Left cardiac atrium (tissue), 4 donors: ENCODE results near the gene TTC19. TPM values are rescaled to one million over a fixed set of nuclear protein-coding genes. Genes with fewer than 3 reads are reported as not detected.

Experiments
- ATAC-seq, 2 donors: fragments of 200-7000 bp; cut with Tn5 transposase; one replicate each; pipeline ENCODE4 v1.9.1; 2020; ENCODE audit warnings: mild to moderate bottlenecking in 2 of 2, moderate library complexity in 2 of 2
- DNase-seq: peaks from one replicate; pipeline ENCODE4 v3.0.0-alpha.2; 2020
- intact Hi-C, 2 donors: fragments of 100-400 bp; cut with DNase I; formaldehyde crosslinking; loops; one replicate each; pipeline versions ENCODE4 v1.14.1 to v1.15.1; 2022 to 2023
- total RNA-seq, 2 donors: library from RNA; stranded (reverse); fragmentation: NEBNext Ultra II Directional; extraction: Animal tissue kit (Norgen Biotek cat#: 25700); gene quantifications; one replicate each; pipeline ENCODE4 v1.2.1, GENCODE V29; 2021
- donor health status: DM: no; HTN: yes; CAD: no.
- donor health status: DM: no; HTN: yes; CAD: no; lungs with severe emphysema.
- donor health status: DM: yes; HTN: yes; CAD: no.
- donor health status: Dilated cardiomyopathy.

The TTC19 gene
- total RNA-seq, 2 donors from 2014 or later = 22.1 to 39.6 TPM

DNA sequence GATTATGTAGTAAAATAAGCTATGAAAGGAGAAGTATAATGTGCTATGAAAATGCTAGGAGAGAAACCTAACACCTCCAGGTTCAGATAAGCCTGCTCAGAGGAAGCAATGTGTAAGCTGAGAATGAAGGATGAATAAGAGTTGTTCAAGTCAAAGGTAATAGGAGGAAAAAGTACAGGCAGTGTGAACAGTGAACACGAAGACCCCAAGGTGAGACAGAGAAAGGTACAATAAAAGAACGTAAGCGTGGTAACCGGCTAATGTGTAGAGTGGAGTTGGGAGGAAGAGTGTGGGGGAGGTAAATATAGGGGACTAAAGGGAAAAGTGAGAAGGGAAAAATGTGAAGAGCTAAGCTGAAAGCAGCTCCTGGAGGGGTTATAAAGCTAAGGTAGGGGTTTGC, 74.2 kb downstream of the TTC19 start:
- no peak for DNase-seq
- intact Hi-C loops = no loop called here
- no peak for ATAC-seq

DNA sequence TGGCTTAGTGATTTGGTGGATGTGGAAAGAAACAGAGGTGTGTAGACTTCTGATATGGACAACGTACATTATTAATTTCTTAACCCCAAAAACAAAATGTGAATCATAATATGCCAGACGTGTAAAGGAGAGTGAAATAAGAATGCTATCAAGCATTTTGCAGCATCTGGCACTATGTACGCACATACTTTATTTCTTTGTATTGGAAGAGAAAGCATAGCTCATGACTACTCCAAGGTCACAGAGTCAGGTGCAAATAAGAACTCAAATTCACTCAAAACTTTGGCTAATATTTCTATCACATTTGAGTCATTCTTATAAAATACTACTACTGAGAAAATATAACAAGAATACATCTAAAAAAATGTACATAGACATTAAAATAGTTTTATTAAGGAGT, 74.8 kb downstream of the TTC19 start:
- ATAC-seq = no peak
- DNase-seq = no peak
- intact Hi-C loops = no loop called here

- no peak for DNase-seq
- ATAC-seq = no peak
- intact Hi-C loops = no loop called here
Measured at GRCh38 chr17:16075949-16076348, 76.3 kb downstream of the TTC19 start.

Other genes starting within 250 kb of the TTC19 start
- 1 to 10 TPM in 1 of 2 donors, under 1 TPM in 1; 0.50 to 1.0 TPM for gene ADORA2B, start 54.7 kb upstream of the TTC19 start, total RNA-seq
- 10 to 100 TPM; 15.8 to 30.1 TPM for gene ZSWIM7, start 120 bp upstream of the TTC19 start, total RNA-seq
- 10 to 100 TPM; 59.6 to 65.7 TPM for gene NCOR1, start 215.7 kb downstream of the TTC19 start, total RNA-seq
- gene PIGL, start 217.4 kb downstream of the TTC19 start, total RNA-seq = 10 to 100 TPM in 1 of 2 donors, 1 to 10 TPM in 1; 9.7 to 18.0 TPM